Measurements from ENCODE around the gene DAGLB. TPM values are rescaled to one million over a fixed set of nuclear protein-coding genes. Genes with fewer than 3 reads are reported as not detected.
"Not testable (repeated sequence)": the region's sequence is repeated elsewhere in the genome, so short reads cannot be mapped to it uniquely, and the experiment has no call there.

DAGLB gene
- total RNA-seq, 1 donor from 2014 or later: 19.3 TPM

DNA sequence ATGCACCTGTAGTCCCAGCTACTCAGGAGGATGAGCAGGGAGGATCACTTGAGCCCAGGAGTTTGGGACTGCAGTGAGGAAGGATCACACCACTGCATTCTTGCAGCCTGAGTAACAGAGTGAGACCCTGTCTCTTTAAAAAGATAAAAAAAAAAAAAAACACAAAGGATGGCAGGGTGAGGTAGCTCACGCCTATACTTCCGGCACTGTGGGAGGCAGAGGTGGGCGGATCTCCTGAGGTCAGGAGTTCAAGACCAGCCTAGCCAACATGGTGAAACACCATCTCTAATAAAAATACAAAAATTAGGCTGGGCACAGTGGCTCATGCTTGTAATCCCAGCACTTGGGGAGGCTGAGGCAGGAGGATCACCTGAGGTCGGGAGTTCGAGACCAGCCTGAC is 15.9 kb upstream of the DAGLB start:
- not testable (repeated sequence) for H3K9ac ChIP-seq (ENCODE audit: low read depth in 1 of 3, low read length in 3 of 3); H3K27me3 ChIP-seq (ENCODE audit: control insufficient read depth in 3 of 3, insufficient read depth in 3 of 3, low read length in 3 of 3); H3K27ac ChIP-seq (ENCODE audit: low read depth, low read length); H3K9me3 ChIP-seq (ENCODE audit: control insufficient read depth in 3 of 3, low read length in 3 of 3); H3K4me1 ChIP-seq (ENCODE audit: control insufficient read depth in 3 of 3, insufficient read depth in 3 of 3, low read length in 3 of 3); H3K4me3 ChIP-seq (ENCODE audit: low read length in 3 of 3)
- peaks cover 32 to 51% (median 42%) of the 10 kb centered on the region in 3 donors for H3K36me3 ChIP-seq (ENCODE audit: control insufficient read depth in 3 of 3, insufficient read depth in 3 of 3, low read length in 3 of 3)

DNA sequence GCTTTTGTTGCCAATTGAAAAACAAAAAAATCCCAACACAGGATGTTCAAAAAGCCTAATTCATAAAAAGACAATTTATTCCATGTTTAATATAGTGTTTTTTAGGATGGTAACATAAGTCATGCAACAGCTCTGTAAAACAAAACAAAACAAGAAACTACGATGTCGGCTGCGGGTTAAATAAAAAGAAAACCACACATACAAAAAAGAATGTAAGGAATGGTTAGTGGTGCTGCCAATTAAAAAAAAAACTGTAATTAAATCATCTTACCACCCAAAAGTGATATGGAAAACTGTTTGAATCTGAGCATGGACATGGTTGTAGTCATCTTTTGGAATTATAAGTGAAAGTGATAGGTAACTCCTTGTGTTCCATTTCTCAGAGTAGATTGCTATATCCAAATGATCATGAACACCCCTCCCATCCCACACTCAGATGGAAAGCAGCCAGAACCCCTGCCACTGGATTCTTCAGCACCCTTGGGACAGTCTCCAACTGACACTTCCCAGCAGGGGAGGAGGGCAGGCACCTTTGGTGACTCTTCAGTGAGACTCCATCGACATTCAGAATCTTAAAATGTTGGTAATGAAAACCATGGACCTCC is 14.3 kb upstream of the DAGLB start:
- H3K36me3 ChIP-seq (ENCODE audit: control insufficient read depth in 3 of 3, insufficient read depth in 3 of 3, low read length in 3 of 3): peaks cover 28 to 43% (median 33%) of the 10 kb centered on the region in 3 donors

DNA sequence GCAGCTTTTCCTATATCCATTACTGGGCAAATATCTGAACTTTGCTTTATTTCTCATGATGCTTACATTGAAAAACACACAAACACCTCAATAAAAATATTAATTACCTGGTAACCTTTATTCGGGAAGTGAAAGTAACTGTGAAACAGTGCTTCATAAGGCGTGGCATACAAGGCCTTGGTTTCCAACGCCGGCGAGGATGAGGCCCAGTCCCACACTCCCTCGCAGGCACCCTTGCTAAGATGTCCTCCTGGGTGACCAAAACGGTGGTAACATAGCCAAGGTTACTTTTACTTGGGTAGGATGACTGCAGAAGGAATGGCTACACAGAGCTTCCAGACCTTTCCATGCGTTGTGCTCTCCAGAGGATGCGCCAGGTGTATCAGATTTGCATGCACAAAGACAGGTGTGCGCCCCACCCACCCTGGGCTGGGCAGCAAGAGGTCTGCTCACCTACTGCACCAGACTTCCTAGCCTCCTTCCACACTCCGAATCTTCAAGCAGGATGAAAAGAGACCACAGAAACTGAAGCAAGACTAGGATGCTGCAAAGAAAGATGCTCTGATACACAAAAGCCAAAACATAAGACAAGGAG is 13.3 kb upstream of the DAGLB start:
- H3K4me3 ChIP-seq (ENCODE audit: low read length in 3 of 3): no peak overlapping the region
- no peak overlapping the region for H3K9ac ChIP-seq (ENCODE audit: low read depth in 1 of 3, low read length in 3 of 3)
- H3K9me3 ChIP-seq (ENCODE audit: control insufficient read depth in 3 of 3, low read length in 3 of 3): no peaks in the 10 kb centered on the region
- no peaks in the 10 kb centered on the region for H3K27me3 ChIP-seq (ENCODE audit: control insufficient read depth in 3 of 3, insufficient read depth in 3 of 3, low read length in 3 of 3)
- peaks cover 20 to 34% (median 24%) of the 10 kb centered on the region in 3 donors for H3K36me3 ChIP-seq (ENCODE audit: control insufficient read depth in 3 of 3, insufficient read depth in 3 of 3, low read length in 3 of 3)
- H3K27ac ChIP-seq (ENCODE audit: low read depth, low read length): no peak overlapping the region
- H3K4me1 ChIP-seq (ENCODE audit: control insufficient read depth in 3 of 3, insufficient read depth in 3 of 3, low read length in 3 of 3): no peaks in the 10 kb centered on the region

More for the DNA sequence above, 14.3 kb upstream of the DAGLB start:
- Histone ChIP-seq H3K9me3 (ENCODE audit: control insufficient read depth in 3 of 3, low read length in 3 of 3) (no peaks in the 10 kb centered on the region), H3K27me3 (ENCODE audit: control insufficient read depth in 3 of 3, insufficient read depth in 3 of 3, low read length in 3 of 3) (no peaks in the 10 kb centered on the region), H3K4me3 (ENCODE audit: low read length in 3 of 3) (no peak overlapping the region), H3K9ac (ENCODE audit: low read depth in 1 of 3, low read length in 3 of 3) (no peak overlapping the region), H3K27ac (ENCODE audit: low read depth, low read length) (no peak overlapping the region), H3K4me1 (ENCODE audit: control insufficient read depth in 3 of 3, insufficient read depth in 3 of 3, low read length in 3 of 3) (no peaks in the 10 kb centered on the region)

DNA sequence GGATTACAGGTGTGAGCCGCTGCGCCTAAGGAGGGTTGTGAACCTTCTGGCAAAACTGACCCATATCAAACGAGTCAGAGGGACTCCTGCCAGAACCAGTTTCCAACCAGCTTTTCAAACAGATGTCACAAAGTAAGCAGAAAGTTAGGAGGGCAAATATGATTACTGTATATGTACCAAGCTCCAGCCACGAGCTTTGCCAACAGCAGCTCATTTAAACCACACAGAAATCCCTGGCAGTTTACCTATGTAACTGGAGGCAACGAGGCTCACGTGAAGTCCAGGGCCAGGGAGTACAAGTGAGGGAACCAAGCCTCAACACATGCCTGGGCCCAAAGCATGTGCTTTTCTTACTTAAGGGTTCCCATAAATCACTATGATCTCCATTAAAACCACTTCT is 12.5 kb upstream of the DAGLB start:
- no peak overlapping the region for H3K27ac ChIP-seq (ENCODE audit: low read depth, low read length)
- no peaks in the 10 kb centered on the region for H3K9me3 ChIP-seq (ENCODE audit: control insufficient read depth in 3 of 3, low read length in 3 of 3)
- H3K4me1 ChIP-seq (ENCODE audit: control insufficient read depth in 3 of 3, insufficient read depth in 3 of 3, low read length in 3 of 3): no peaks in the 10 kb centered on the region
- H3K27me3 ChIP-seq (ENCODE audit: control insufficient read depth in 3 of 3, insufficient read depth in 3 of 3, low read length in 3 of 3): no peaks in the 10 kb centered on the region
- H3K4me3 ChIP-seq (ENCODE audit: low read length in 3 of 3): no peak overlapping the region
- peaks cover 16 to 26% (median 16%) of the 10 kb centered on the region in 3 donors for H3K36me3 ChIP-seq (ENCODE audit: control insufficient read depth in 3 of 3, insufficient read depth in 3 of 3, low read length in 3 of 3)
- H3K9ac ChIP-seq (ENCODE audit: low read depth in 1 of 3, low read length in 3 of 3): no peak overlapping the region

DNA sequence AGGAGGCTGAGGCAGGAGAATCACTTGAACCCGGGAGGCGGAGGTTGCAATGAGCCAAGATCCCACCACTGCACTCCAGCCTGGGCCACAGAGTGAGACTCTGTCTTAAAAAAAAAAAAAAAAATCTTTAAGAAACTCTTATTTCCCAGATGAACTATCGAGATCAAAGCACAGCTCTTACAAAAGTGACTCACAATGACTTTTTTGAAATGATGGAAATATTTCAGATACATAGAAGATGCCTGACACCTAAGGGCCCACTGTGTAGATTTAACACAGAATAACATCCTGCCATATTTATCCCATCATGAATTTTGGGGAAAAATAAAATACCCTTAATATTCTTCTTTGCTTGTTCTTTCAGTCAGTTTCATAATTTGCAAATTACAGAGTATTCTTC is 10.9 kb upstream of the DAGLB start:
- H3K27ac ChIP-seq (ENCODE audit: low read depth, low read length); H3K9ac ChIP-seq (ENCODE audit: low read depth in 1 of 3, low read length in 3 of 3); H3K4me1 ChIP-seq (ENCODE audit: control insufficient read depth in 3 of 3, insufficient read depth in 3 of 3, low read length in 3 of 3); H3K27me3 ChIP-seq (ENCODE audit: control insufficient read depth in 3 of 3, insufficient read depth in 3 of 3, low read length in 3 of 3); H3K9me3 ChIP-seq (ENCODE audit: control insufficient read depth in 3 of 3, low read length in 3 of 3); H3K4me3 ChIP-seq (ENCODE audit: low read length in 3 of 3): not testable (repeated sequence)
- H3K36me3 ChIP-seq (ENCODE audit: control insufficient read depth in 3 of 3, insufficient read depth in 3 of 3, low read length in 3 of 3): peaks cover 13 to 26% (median 14%) of the 10 kb centered on the region in 3 donors

DNA sequence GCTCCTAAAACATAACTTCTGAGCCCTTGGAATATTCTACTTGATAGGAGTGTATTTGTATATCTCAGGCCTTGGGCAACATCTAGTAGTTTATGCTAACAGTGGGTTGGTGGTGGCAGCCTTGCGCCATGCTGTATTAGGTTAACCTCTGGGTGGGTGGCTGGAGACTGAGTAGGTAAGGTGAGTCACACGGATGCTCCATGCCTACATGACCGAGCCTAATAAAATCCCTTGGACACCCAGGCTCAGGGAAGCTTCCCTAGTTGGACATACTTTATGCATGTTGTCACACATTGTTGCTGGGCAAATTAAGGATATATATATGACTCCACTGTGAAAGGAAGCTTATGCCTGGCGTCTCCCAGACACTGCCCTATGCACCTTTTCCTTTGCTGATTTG is 6.0 kb upstream of the DAGLB start:
- Histone ChIP-seq H3K4me1 (ENCODE audit: control insufficient read depth in 3 of 3, insufficient read depth in 3 of 3, low read length in 3 of 3) (no peaks in the 10 kb centered on the region), H3K9ac (ENCODE audit: low read depth in 1 of 3, low read length in 3 of 3) (no peak overlapping the region), H3K36me3 (ENCODE audit: control insufficient read depth in 3 of 3, insufficient read depth in 3 of 3, low read length in 3 of 3) (no peaks in the 10 kb centered on the region), H3K9me3 (ENCODE audit: control insufficient read depth in 3 of 3, low read length in 3 of 3) (no peaks in the 10 kb centered on the region), H3K27me3 (ENCODE audit: control insufficient read depth in 3 of 3, insufficient read depth in 3 of 3, low read length in 3 of 3) (no peaks in the 10 kb centered on the region), H3K27ac (ENCODE audit: low read depth, low read length) (no peak overlapping the region), H3K4me3 (ENCODE audit: low read length in 3 of 3) (no peak overlapping the region)

DNA sequence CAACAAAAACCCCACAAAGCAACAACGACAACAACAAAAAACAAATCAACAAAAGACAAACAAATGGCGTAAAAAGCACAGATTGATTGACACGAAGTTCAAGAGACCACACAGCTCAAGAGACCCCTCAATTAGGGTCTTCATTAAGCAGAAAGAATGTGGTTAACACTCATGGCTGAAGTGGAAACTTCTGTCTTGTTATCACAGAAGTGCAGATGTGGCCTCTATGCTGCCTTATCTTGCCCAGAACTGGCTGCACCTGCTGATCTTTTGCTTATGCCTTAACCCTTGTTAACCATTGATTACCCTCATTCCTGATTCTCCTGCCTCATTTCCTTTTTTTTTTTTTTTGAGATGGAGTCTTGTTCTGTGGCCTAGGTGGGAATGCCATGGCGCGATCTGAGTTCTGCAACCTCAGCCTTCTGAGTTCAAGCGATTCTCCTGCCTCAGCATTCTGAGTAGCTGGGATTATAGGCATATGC is 3.5 kb upstream of the DAGLB start:
- no peak overlapping the region for H3K9ac ChIP-seq (ENCODE audit: low read depth in 1 of 3, low read length in 3 of 3)
- no peak overlapping the region for H3K4me3 ChIP-seq (ENCODE audit: low read length in 3 of 3)
- peaks cover 10% of the 10 kb centered on the region in 3 donors for H3K4me1 ChIP-seq (ENCODE audit: control insufficient read depth in 3 of 3, insufficient read depth in 3 of 3, low read length in 3 of 3)
- H3K27me3 ChIP-seq (ENCODE audit: control insufficient read depth in 3 of 3, insufficient read depth in 3 of 3, low read length in 3 of 3): no peaks in the 10 kb centered on the region
- no peaks in the 10 kb centered on the region for H3K36me3 ChIP-seq (ENCODE audit: control insufficient read depth in 3 of 3, insufficient read depth in 3 of 3, low read length in 3 of 3)
- H3K27ac ChIP-seq (ENCODE audit: low read depth, low read length): no peak overlapping the region
- H3K9me3 ChIP-seq (ENCODE audit: control insufficient read depth in 3 of 3, low read length in 3 of 3): no peaks in the 10 kb centered on the region

DNA sequence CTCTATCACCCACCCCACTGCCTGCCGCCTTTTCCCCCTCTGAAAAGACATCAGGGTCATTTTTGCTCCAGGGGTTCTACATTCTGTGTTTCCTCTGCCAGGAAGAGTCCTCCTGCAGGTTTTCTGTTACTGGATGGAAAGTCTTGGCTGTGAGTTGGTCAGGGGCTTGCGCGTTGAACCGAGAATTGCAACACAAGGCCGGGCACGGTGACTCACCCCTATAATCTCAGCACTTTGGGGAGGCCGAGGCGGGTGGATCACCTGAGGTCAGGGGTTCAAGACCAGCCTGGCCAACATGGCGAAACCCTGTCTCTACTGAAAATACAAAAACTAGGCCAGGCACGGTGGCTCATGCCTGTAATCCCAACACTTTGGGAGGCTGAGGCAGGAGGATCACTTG is 2.8 kb upstream of the DAGLB start:
- H3K27ac ChIP-seq (ENCODE audit: low read depth, low read length); H3K4me3 ChIP-seq (ENCODE audit: low read length in 3 of 3); H3K36me3 ChIP-seq (ENCODE audit: control insufficient read depth in 3 of 3, insufficient read depth in 3 of 3, low read length in 3 of 3); H3K9me3 ChIP-seq (ENCODE audit: control insufficient read depth in 3 of 3, low read length in 3 of 3); H3K27me3 ChIP-seq (ENCODE audit: control insufficient read depth in 3 of 3, insufficient read depth in 3 of 3, low read length in 3 of 3); H3K9ac ChIP-seq (ENCODE audit: low read depth in 1 of 3, low read length in 3 of 3): not testable (repeated sequence)
- H3K4me1 ChIP-seq (ENCODE audit: control insufficient read depth in 3 of 3, insufficient read depth in 3 of 3, low read length in 3 of 3): peaks cover 10 to 15% (median 13%) of the 10 kb centered on the region in 3 donors

DNA sequence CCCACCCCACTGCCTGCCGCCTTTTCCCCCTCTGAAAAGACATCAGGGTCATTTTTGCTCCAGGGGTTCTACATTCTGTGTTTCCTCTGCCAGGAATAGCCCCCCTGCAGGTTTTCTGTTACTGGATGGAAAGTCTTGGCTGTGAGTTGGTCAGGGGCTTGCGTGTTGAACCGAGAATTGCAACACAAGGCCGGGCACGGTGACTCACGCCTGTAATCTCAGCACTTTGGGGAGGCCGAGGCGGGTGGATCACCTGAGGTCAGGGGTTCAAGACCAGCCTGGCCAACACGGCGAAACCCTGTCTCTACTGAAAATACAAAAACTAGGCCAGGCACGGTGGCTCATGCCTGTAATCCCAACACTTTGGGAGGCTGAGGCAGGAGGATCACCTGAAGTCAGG is 2.1 kb upstream of the DAGLB start:
- H3K27me3 ChIP-seq (ENCODE audit: control insufficient read depth in 3 of 3, insufficient read depth in 3 of 3, low read length in 3 of 3); H3K4me3 ChIP-seq (ENCODE audit: low read length in 3 of 3); H3K36me3 ChIP-seq (ENCODE audit: control insufficient read depth in 3 of 3, insufficient read depth in 3 of 3, low read length in 3 of 3); H3K9ac ChIP-seq (ENCODE audit: low read depth in 1 of 3, low read length in 3 of 3); H3K9me3 ChIP-seq (ENCODE audit: control insufficient read depth in 3 of 3, low read length in 3 of 3); H3K27ac ChIP-seq (ENCODE audit: low read depth, low read length): not testable (repeated sequence)
- H3K4me1 ChIP-seq (ENCODE audit: control insufficient read depth in 3 of 3, insufficient read depth in 3 of 3, low read length in 3 of 3): peaks cover 15 to 22% (median 16%) of the 10 kb centered on the region in 3 donors

DNA sequence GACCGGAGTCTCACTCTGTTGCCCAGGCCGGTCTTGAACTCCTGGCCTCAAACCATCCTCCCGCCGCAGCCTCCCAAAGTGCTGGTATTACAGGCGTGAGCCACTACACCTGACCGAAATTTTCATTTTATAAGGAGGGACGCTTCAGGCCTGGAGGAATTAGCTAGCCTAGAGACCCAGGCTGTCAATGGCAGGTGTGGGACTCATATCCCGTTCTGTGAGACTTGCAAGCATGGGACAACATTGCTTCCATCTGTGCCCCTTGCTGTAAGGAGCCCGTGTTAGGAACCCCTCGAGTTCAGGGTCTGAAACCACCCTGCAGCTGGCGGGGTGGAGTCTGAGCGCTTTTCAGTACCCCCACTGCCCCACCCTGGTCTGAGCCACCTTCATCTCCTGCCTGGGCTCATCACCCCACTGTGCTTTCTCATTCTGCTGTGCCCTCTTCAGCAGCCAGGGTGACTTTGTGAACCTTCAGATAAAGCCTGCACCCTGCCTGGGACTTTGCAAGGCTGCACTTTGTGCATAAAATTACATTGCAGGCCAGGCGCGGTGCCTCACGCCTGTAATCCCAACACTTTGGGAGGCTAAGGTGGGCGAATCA is 1.3 kb upstream of the DAGLB start:
- Histone ChIP-seq H3K27ac (ENCODE audit: low read depth, low read length) (no peak overlapping the region), H3K27me3 (ENCODE audit: control insufficient read depth in 3 of 3, insufficient read depth in 3 of 3, low read length in 3 of 3) (no peaks in the 10 kb centered on the region), H3K36me3 (ENCODE audit: control insufficient read depth in 3 of 3, insufficient read depth in 3 of 3, low read length in 3 of 3) (peaks cover 3 to 15% (median 9%) of the 10 kb centered on the region in 3 donors), H3K4me1 (ENCODE audit: control insufficient read depth in 3 of 3, insufficient read depth in 3 of 3, low read length in 3 of 3) (peaks cover 22 to 31% (median 24%) of the 10 kb centered on the region in 3 donors), H3K9ac (ENCODE audit: low read depth in 1 of 3, low read length in 3 of 3) (no peak overlapping the region), H3K4me3 (ENCODE audit: low read length in 3 of 3) (no peak overlapping the region), H3K9me3 (ENCODE audit: control insufficient read depth in 3 of 3, low read length in 3 of 3) (no peaks in the 10 kb centered on the region)

Data from skeletal muscle tissue (tissue), 4 donors.